Vagina (tissue), 2 donors: ENCODE data around the gene TAX1BP1.

Source experiments
- CTCF ChIP-seq, 3 experiments: fragments of 450-650 bp in 2 of 3; fragments of 200-600 bp in 1 of 3; sonication (generic) in 1 of 3; IDR thresholded peaks; one replicate each; pipeline ENCODE4 v1.5.1; 2017 to 2019; ENCODE audit warnings: antibody characterized with exemption in 3 of 3, mild to moderate bottlenecking in 2 of 3, moderate library complexity in 2 of 3
- POLR2AphosphoS5 ChIP-seq, 2 donors: sonication (generic); formaldehyde crosslinking; IDR thresholded peaks; one replicate each; pipeline ENCODE4 v1.9.0; 2017; ENCODE audit warnings: antibody characterized with exemption in 2 of 2, mild to moderate bottlenecking in 2 of 2, low read depth in 1 of 2; ENCODE audit not compliant: insufficient read depth in 1 of 2

- TF ChIP-seq POLR2AphosphoS5 (IDR thresholded peaks at IDR 0.05; ENCODE audit: insufficient read depth in 1 of 2, low read depth in 1 of 2) (no peak), CTCF (IDR thresholded peaks at IDR 0.05) (no peak)
Observed at GRCh38 chr7:27810186-27810585, 70.2 kb downstream of the TAX1BP1 start.
